ENCODE data around the gene NFKBIL1.

- TF ChIP-seq POLR2A (IDR thresholded peaks at IDR 0.05), result no peak
- TF ChIP-seq CTCF (IDR thresholded peaks at IDR 0.05), result no peak
- TF ChIP-seq POLR2AphosphoS5 (IDR thresholded peaks at IDR 0.05), result no peak
- no peak for TF ChIP-seq EP300 (IDR thresholded peaks at IDR 0.05)
Measured at GRCh38 chr6:31532644-31533454, 14.6 kb upstream of the NFKBIL1 start.
